ENCODE data around the gene CASP8.

DNA sequence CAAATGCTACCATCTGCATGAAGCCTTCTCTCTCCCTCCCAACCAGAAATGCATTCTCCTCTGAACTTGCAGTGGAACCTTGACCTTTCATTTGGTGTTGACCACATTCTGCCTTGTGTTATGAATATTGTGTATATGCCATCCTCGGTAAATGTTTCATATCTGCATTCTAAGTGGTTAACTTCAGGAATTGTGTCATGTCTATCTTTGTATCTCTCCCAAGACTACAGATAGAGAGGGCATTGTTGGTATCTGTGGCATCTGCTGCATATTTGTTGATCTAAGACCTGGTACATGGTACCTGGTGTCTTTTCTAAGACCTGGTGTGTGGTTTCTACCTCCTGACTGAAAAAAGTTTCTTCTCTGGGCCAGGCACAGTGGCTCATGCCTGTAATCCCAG lies 43.4 kb upstream of the CASP8 start:
- TF ChIP-seq, protein P1, sequence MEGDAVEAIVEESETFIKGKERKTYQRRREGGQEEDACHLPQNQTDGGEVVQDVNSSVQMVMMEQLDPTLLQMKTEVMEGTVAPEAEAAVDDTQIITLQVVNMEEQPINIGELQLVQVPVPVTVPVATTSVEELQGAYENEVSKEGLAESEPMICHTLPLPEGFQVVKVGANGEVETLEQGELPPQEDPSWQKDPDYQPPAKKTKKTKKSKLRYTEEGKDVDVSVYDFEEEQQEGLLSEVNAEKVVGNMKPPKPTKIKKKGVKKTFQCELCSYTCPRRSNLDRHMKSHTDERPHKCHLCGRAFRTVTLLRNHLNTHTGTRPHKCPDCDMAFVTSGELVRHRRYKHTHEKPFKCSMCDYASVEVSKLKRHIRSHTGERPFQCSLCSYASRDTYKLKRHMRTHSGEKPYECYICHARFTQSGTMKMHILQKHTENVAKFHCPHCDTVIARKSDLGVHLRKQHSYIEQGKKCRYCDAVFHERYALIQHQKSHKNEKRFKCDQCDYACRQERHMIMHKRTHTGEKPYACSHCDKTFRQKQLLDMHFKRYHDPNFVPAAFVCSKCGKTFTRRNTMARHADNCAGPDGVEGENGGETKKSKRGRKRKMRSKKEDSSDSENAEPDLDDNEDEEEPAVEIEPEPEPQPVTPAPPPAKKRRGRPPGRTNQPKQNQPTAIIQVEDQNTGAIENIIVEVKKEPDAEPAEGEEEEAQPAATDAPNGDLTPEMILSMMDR (IDR thresholded peaks at IDR 0.05), result no peak
- TF ChIP-seq EP300 (IDR thresholded peaks at IDR 0.05) (no peak), POLR2A (IDR thresholded peaks at IDR 0.05) (no peak), POLR2AphosphoS5 (IDR thresholded peaks at IDR 0.05) (no peak)

All from sigmoid colon (tissue), 4 donors.